Hepatocyte (in vitro differentiated cells): ENCODE results near the gene NOXRED1. TPM values are rescaled to one million over a fixed set of nuclear protein-coding genes. Genes with fewer than 3 reads are reported as not detected.

ENCODE experiments used
- DNase-seq: peaks from one replicate; pipeline ENCODE4 v3.0.0-alpha.2; 2016; ENCODE audit warnings: low spot score
- H2AFZ ChIP-seq: fragments of 200-600 bp; sonication (generic); 2 replicates; pipeline ENCODE4 v1.6.0; 2016; ENCODE audit warnings: antibody characterized with exemption, mild to moderate bottlenecking
- H3K27ac ChIP-seq: fragments of 200-600 bp; sonication (generic); 2 replicates; pipeline ENCODE4 v1.5.1; 2016; ENCODE audit warnings: mild to moderate bottlenecking
- H3K27me3 ChIP-seq: fragments of 200-600 bp; sonication (generic); 2 replicates; pipeline ENCODE4 v1.6.1; 2016
- H3K36me3 ChIP-seq: fragments of 200-600 bp; sonication (generic); replicated peaks from 2 replicates; pipeline ENCODE4 v1.5.1; 2016; ENCODE audit warnings: low read depth; ENCODE audit not compliant: insufficient read depth
- H3K4me1 ChIP-seq: fragments of 200-600 bp; sonication (generic); 2 replicates; pipeline ENCODE4 v1.5.1; 2016; ENCODE audit warnings: mild to moderate bottlenecking, moderate library complexity; ENCODE audit not compliant: insufficient read depth
- H3K4me2 ChIP-seq: fragments of 200-600 bp; sonication (generic); 2 replicates; pipeline ENCODE4 v1.6.0; 2016
- H3K4me3 ChIP-seq: fragments of 200-600 bp; sonication (generic); 2 replicates; pipeline ENCODE4 v1.5.1; 2016; ENCODE audit warnings: mild to moderate bottlenecking
- H3K79me2 ChIP-seq: fragments of 200-600 bp; sonication (generic); 2 replicates; pipeline ENCODE4 v1.6.0; 2017; ENCODE audit warnings: mild to moderate bottlenecking
- H3K9me2 ChIP-seq: fragments of 200-600 bp; sonication (generic); replicated peaks from 2 replicates; pipeline ENCODE4 v1.6.0; 2017; ENCODE audit warnings: mild to moderate bottlenecking; ENCODE audit not compliant: insufficient read depth
- H3K9me3 ChIP-seq: fragments of 200-600 bp; sonication (generic); 2 replicates; pipeline ENCODE4 v1.5.1; 2016; ENCODE audit warnings: low read depth, mild to moderate bottlenecking
- H4K20me1 ChIP-seq: fragments of 200-600 bp; sonication (generic); 2 replicates; pipeline ENCODE4 v1.6.0; 2016; ENCODE audit warnings: mild to moderate bottlenecking; ENCODE audit not compliant: insufficient read depth, poor library complexity, severe bottlenecking
- EZH2 ChIP-seq: fragments of 200-600 bp; sonication (generic); IDR thresholded peaks from 2 replicates; pipeline ENCODE4 v1.6.1; 2016; ENCODE audit warnings: antibody characterized with exemption, mild to moderate bottlenecking, borderline replicate concordance
- EZH2phosphoT487 ChIP-seq: fragments of 200-600 bp; sonication (generic); IDR thresholded peaks from one replicate; pipeline ENCODE4 v1.6.1; 2018; ENCODE audit warnings: antibody characterized with exemption, mild to moderate bottlenecking, low read depth, moderate library complexity; ENCODE audit not compliant: unreplicated experiment, severe bottlenecking
- WGBS: methylation state at CpG from one replicate; pipeline ENCODE4 v1.1.6; 2016; ENCODE audit warnings: low lambda C conversion rate; ENCODE audit errors: missing lambda C conversion rate; 5-methylcytosine and 5-hydroxymethylcytosine counted together
- polyA plus RNA-seq: library from polyadenylated mRNA; unstranded; fragments of >200 nt; fragmentation: Nextera tagmentation; extraction: Ambion mirVana; gene quantifications from 2 replicates; pipeline ENCODE4 v1.2.1, GENCODE V29; 2016
- total RNA-seq: library from RNA; depleted of rRNA; stranded (reverse); fragments of >200 nt; gene quantifications from 2 replicates; pipeline ENCODE4 v1.2.3, GENCODE V29; 2014
- TF ChIP-seq, protein P1 (sequence below): fragments of 200-600 bp; sonication (generic); IDR thresholded peaks from 2 replicates; pipeline ENCODE4 v1.5.1; 2016; ENCODE audit warnings: antibody characterized with exemption, mild to moderate bottlenecking; ENCODE audit not compliant: poor library complexity

The NOXRED1 gene, protein sequence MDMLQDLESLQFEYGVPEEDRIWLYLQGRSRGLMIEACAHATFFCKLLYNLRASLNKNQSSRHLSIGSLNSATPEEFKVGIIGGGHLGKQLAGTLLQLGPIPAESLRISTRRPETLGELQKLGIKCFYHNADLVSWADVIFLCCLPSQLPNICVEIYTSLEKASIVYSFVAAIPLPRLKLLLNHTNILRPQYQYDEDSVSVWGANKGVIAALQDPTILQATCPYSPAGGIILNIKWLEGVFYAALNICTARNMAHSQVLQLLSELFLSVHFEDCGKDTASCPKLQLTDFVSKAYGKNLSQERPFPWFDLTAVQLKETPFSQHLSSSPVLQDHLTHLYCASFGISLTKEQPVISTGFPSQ
- total RNA-seq (0.13 and 0.40 TPM in 2 replicates), polyA plus RNA-seq (0.10 TPM in 1 of 2 replicates, not detected in the other)

DNA sequence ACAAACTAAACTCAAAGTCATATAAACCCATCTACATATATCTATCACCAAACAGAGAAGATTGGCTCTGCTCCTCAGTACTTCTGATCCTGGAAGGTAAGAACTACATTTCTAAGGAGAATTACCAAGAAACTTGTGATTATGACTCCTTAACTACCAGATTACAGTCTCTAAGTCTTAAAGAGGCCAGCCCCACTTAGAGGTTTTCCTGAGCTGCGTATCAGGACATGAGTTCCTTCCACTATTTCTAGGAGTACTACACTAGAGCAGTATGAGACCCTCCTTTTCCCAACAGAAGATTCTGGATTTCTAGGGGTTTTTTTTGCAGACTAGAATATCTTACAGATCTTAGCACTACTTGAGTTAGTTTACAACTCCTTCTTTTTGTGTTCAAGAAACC lies at the start of gene NOXRED1:
Gene NOXRED1, minus strand, starts transcription at position 101 of the 400 bp plus-strand sequence. CDS start 634 bp downstream, outside the sequence.
- Histone ChIP-seq H3K27me3 (no peaks in the 10 kb centered on the region), H4K20me1 (no peaks in the 10 kb centered on the region), H3K4me2 (no peak within 1 kb of the TSS), H2AFZ (no peak within 1 kb of the TSS), H3K4me1 (no peaks in the 10 kb centered on the region), H3K9me2 (no peaks in the 10 kb centered on the region), H3K36me3 (no peaks in the 10 kb centered on the region), H3K4me3 (no peak within 1 kb of the TSS), H3K9me3 (peaks cover 12% of the 10 kb centered on the region), H3K27ac (no peak within 1 kb of the TSS), H3K79me2 (no peaks in the 10 kb centered on the region)
- WGBS = 97% methylated on average over 1 of the region's 1 CpG
- TF ChIP-seq EZH2phosphoT487 (no peak), EZH2 (no peak)
- TF ChIP-seq, protein P1, sequence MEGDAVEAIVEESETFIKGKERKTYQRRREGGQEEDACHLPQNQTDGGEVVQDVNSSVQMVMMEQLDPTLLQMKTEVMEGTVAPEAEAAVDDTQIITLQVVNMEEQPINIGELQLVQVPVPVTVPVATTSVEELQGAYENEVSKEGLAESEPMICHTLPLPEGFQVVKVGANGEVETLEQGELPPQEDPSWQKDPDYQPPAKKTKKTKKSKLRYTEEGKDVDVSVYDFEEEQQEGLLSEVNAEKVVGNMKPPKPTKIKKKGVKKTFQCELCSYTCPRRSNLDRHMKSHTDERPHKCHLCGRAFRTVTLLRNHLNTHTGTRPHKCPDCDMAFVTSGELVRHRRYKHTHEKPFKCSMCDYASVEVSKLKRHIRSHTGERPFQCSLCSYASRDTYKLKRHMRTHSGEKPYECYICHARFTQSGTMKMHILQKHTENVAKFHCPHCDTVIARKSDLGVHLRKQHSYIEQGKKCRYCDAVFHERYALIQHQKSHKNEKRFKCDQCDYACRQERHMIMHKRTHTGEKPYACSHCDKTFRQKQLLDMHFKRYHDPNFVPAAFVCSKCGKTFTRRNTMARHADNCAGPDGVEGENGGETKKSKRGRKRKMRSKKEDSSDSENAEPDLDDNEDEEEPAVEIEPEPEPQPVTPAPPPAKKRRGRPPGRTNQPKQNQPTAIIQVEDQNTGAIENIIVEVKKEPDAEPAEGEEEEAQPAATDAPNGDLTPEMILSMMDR = no peak
- DNase-seq = no peak

DNA sequence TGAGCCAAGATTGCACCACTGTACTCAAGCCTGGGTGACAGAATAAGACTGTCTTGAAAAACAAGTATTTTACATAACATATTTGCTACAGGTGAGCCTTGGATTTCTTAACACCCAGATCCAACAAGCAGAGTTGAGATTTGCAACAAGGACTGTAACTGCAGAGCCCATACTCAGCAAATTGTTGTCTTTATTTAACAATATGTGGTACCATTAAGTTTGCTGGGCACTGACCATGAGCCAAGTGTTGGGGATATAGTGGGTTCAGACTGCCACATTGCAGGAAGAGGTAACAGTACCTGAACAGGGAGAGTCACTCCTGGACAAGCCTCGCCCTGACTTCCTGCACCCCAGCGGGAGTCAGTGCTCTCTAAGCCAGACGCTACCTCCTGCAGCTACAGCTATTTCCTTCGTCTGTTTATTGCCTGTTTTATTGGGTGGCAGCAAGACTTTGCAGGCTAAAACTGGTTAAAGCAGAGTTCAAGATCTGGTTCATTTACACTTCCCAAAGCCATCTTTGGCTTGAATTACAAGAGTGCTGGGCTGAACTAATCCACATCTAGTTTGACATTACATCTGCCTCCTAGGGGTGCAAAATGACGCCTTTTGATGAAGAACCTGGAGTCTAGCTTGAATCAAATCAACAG lies 47.0 kb upstream of the NOXRED1 start:
- Histone ChIP-seq H3K36me3 (no peaks in the 10 kb centered on the region), H3K4me1 (no peaks in the 10 kb centered on the region), H3K27me3 (no peaks in the 10 kb centered on the region), H3K9me3 (no peaks in the 10 kb centered on the region), H3K4me3 (no peak overlapping the region), H3K79me2 (no peaks in the 10 kb centered on the region), H4K20me1 (no peaks in the 10 kb centered on the region), H2AFZ (no peak overlapping the region), H3K27ac (no peak overlapping the region), H3K9me2 (no peaks in the 10 kb centered on the region), H3K4me2 (no peak overlapping the region)
- TF ChIP-seq EZH2 (no peak), EZH2phosphoT487 (no peak)
- TF ChIP-seq, protein P1 = no peak
- WGBS = 45% methylated on average over 5 of the region's 5 CpGs
- DNase-seq = no peak

DNA sequence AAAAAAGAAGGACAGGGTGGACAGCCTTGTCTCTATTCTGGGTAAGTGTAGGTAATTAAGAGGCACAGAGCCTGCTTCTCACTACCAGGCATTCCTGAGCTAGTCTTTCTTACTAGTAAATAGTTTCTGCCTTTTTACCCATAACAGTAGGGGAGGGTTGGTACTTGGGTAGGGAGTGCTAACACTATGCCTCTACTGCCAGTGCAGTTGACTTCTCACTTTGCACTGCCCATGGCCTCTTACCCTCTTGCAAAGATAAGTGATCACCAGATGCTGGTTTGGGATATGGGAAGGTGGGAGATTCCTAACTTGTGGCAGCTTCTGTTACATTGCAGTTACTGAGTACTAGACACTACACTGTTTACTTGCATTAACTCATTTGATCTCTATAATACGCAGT lies 46.2 kb upstream of the NOXRED1 start:
- Histone ChIP-seq H3K4me3 (no peak overlapping the region), H3K36me3 (no peaks in the 10 kb centered on the region), H3K9me3 (no peaks in the 10 kb centered on the region), H3K4me2 (no peak overlapping the region), H4K20me1 (no peaks in the 10 kb centered on the region), H3K4me1 (no peaks in the 10 kb centered on the region), H3K79me2 (no peaks in the 10 kb centered on the region), H2AFZ (no peak overlapping the region), H3K9me2 (no peaks in the 10 kb centered on the region), H3K27ac (no peak overlapping the region), H3K27me3 (no peaks in the 10 kb centered on the region)
- DNase-seq = no peak
- TF ChIP-seq EZH2 (no peak), EZH2phosphoT487 (no peak)
- TF ChIP-seq, protein P1 = no peak
- 94% methylated on average over 1 of the region's 1 CpG for WGBS
